Prostate gland (tissue), 2 donors: ENCODE results near the gene LUZP1. TPM values are rescaled to one million over a fixed set of nuclear protein-coding genes. Genes with fewer than 3 reads are reported as not detected.
"Not testable (repeated sequence)": the region's sequence is repeated elsewhere in the genome, so short reads cannot be mapped to it uniquely, and the experiment has no call there.

Experiments
- DNase-seq: peaks from one replicate; pipeline ENCODE4 v3.0.0-alpha.2; 2019; ENCODE audit warnings: low spot score
- H3K27ac ChIP-seq, 2 donors: fragments of 200-600 bp; sonication (generic); 2 replicates each; pipeline ENCODE4 v1.5.1; 2017 to 2019
- H3K27me3 ChIP-seq: fragments of 200-600 bp; sonication (generic); replicated peaks from 2 replicates; pipeline ENCODE4 v1.5.1; 2019; ENCODE audit not compliant: insufficient read depth
- H3K36me3 ChIP-seq, 2 donors: fragments of 200-600 bp; sonication (generic); 1 replicate in 1 of 2; 2 replicates in 1 of 2; pipeline versions ENCODE4 v1.5.1 to v1.8.1; 2017 to 2019
- H3K4me1 ChIP-seq: fragments of 200-600 bp; sonication (generic); replicated peaks from 2 replicates; pipeline ENCODE4 v1.5.1; 2019
- H3K4me3 ChIP-seq, 2 donors: fragments of 200-600 bp; sonication (generic); 2 replicates each; pipeline ENCODE4 v1.5.1; 2017 to 2019
- H3K9me3 ChIP-seq: fragments of 200-600 bp; sonication (generic); 2 replicates; pipeline ENCODE4 v1.5.1; 2017
- POLR2A ChIP-seq: fragments of 450-650 bp; IDR thresholded peaks from one replicate; pipeline ENCODE4 v1.6.1; 2016; ENCODE audit warnings: antibody characterized with exemption, mild to moderate bottlenecking
- POLR2AphosphoS5 ChIP-seq: sonication (generic); formaldehyde crosslinking; IDR thresholded peaks from one replicate; pipeline ENCODE4 v1.6.1; 2017; ENCODE audit warnings: antibody characterized with exemption
- WGBS: methylation state at CpG from one replicate; pipeline ENCODE4 v1.1.5; 2018; 5-methylcytosine and 5-hydroxymethylcytosine counted together
- intact Hi-C: fragments of 100-400 bp; cut with DNase I; formaldehyde crosslinking; loops from one replicate; pipeline ENCODE4 v1.14.2; 2022
- total RNA-seq, 2 donors: library from RNA; depleted of rRNA; stranded (reverse); fragments of >200 nt; gene quantifications; one replicate each; pipeline ENCODE4 v1.1.0, GENCODE V29; 2016
- TF ChIP-seq, protein P1 (sequence below), 4 experiments: fragments of 200-600 bp in 2 of 4; fragments of 450-650 bp in 2 of 4; sonication (generic) in 2 of 4; IDR thresholded peaks; 1 replicate in 3 of 4; 2 replicates in 1 of 4; pipeline ENCODE4 v1.5.1; 2016 to 2019; ENCODE audit warnings: antibody characterized with exemption in 4 of 4, mild to moderate bottlenecking in 2 of 4, moderate library complexity in 2 of 4

Gene LUZP1
- total RNA-seq, 2 donors from 2014 or later, result 16.9 to 17.5 TPM

DNA sequence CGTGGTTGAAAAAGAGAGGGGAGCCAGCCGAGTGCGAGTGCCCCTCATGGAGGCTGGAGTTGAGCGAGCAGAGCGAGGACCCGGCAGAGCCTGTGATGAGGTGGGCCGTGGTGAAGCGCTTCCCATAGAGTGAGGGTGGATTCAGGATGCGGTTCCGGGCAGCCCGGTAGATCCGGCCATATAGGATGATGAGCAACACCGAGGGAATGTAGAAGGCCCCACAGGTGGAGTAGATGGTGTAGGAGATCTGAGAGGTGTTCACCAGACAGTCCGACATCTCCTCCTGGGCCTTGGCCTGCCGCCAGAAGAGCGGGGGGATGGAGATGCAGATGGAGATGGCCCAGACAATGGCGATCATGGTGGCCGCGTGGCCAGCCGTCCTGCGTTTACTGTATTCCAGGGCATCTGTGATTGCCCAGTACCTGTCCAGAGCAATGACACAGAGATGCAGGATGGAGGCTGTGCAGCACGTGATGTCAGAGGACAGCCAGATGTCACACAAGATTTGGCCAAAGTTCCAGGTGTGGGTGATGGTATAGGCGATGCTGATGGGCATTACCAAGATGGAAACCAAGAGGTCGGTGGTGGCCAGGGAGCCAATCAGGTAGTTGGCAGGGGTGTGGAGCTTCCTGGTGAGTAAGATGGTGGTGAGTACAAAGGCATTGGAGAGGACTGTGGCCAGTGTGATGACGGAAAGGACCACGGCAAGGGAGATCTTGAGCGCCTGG, 24.9 kb upstream of the LUZP1 start:
- Histone ChIP-seq H3K4me3 (no peak overlapping the region), H3K27me3 (no peaks in the 10 kb centered on the region), H3K9me3 (no peaks in the 10 kb centered on the region), H3K36me3 (no peaks in the 10 kb centered on the region), H3K4me1 (no peaks in the 10 kb centered on the region), H3K27ac (no peak overlapping the region)
- intact Hi-C loops, result no loop called here
- TF ChIP-seq POLR2AphosphoS5 (no peak), POLR2A (no peak)
- TF ChIP-seq, protein P1, sequence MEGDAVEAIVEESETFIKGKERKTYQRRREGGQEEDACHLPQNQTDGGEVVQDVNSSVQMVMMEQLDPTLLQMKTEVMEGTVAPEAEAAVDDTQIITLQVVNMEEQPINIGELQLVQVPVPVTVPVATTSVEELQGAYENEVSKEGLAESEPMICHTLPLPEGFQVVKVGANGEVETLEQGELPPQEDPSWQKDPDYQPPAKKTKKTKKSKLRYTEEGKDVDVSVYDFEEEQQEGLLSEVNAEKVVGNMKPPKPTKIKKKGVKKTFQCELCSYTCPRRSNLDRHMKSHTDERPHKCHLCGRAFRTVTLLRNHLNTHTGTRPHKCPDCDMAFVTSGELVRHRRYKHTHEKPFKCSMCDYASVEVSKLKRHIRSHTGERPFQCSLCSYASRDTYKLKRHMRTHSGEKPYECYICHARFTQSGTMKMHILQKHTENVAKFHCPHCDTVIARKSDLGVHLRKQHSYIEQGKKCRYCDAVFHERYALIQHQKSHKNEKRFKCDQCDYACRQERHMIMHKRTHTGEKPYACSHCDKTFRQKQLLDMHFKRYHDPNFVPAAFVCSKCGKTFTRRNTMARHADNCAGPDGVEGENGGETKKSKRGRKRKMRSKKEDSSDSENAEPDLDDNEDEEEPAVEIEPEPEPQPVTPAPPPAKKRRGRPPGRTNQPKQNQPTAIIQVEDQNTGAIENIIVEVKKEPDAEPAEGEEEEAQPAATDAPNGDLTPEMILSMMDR (IDR thresholded peaks at IDR 0.05), result no peak
- no peak for DNase-seq
- 90% methylated on average over 27 of the region's 27 CpGs for WGBS

GRCh38 chr1:23191199-23191598, 22.5 kb upstream of the LUZP1 start:
- H3K27ac ChIP-seq, result no peak overlapping the region
- no peak overlapping the region for H3K4me3 ChIP-seq
- H3K9me3 ChIP-seq, result no peaks in the 10 kb centered on the region
- intact Hi-C loops, result no loop called here
- no peaks in the 10 kb centered on the region for H3K27me3 ChIP-seq
- no peaks in the 10 kb centered on the region for H3K36me3 ChIP-seq
- DNase-seq, result no peak
- 91% methylated on average over 3 of the region's 3 CpGs for WGBS
- no peaks in the 10 kb centered on the region for H3K4me1 ChIP-seq
- TF ChIP-seq POLR2AphosphoS5 (no peak), POLR2A (no peak)
- TF ChIP-seq, protein P1 (IDR thresholded peaks at IDR 0.05), result no peak

DNA sequence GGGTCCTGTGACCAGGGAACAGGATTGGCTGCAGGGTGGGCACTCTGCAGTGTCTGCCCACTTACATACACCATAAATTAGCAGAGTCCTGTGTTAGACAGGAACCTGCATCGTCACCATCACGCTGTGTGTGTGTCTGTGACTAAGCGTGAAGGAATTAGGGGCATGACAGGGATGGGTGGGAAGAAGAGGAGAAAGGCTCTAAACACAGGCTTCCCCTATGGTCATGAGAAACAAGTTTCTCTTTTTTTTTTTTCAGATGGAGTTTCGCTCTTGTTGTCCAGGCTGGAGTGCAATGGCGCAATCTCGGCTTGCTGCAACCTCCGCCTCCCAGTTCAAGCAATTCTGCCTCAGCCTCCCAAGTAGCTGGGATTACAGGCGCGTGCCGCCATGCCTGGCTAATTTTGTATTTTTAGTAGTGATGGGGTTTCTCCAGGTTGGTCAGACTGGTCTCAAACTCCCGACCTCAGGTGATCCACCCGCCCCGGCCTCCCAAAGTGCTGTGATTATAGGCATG, 20.3 kb upstream of the LUZP1 start:
- H3K4me1 ChIP-seq, H3K36me3 ChIP-seq, H3K27ac ChIP-seq, H3K27me3 ChIP-seq, H3K4me3 ChIP-seq, DNase-seq, H3K9me3 ChIP-seq: not testable (repeated sequence)
- WGBS, result 94% methylated on average over 13 of the region's 13 CpGs
- intact Hi-C loops, result loop anchor here (10.0 kb wide), 1 partner anchor 214 kb away; the partner anchor contains the start of gene LACTBL1

GRCh38 chr1:23188434-23188884, 19.8 kb upstream of the LUZP1 start:
- H3K4me3 ChIP-seq, result no peak overlapping the region
- no peaks in the 10 kb centered on the region for H3K9me3 ChIP-seq
- H3K4me1 ChIP-seq, result no peaks in the 10 kb centered on the region
- H3K27me3 ChIP-seq, result no peaks in the 10 kb centered on the region
- 38% methylated on average over 6 of the region's 6 CpGs for WGBS
- TF ChIP-seq, protein P1 (IDR thresholded peaks at IDR 0.05), result no peak
- TF ChIP-seq POLR2A (no peak), POLR2AphosphoS5 (no peak)
- intact Hi-C loops, result loop anchor here (10.0 kb wide), 1 partner anchor 214 kb away; the partner anchor contains the start of gene LACTBL1
- no peak overlapping the region for H3K27ac ChIP-seq
- H3K36me3 ChIP-seq, result no peaks in the 10 kb centered on the region
- no peak for DNase-seq

DNA sequence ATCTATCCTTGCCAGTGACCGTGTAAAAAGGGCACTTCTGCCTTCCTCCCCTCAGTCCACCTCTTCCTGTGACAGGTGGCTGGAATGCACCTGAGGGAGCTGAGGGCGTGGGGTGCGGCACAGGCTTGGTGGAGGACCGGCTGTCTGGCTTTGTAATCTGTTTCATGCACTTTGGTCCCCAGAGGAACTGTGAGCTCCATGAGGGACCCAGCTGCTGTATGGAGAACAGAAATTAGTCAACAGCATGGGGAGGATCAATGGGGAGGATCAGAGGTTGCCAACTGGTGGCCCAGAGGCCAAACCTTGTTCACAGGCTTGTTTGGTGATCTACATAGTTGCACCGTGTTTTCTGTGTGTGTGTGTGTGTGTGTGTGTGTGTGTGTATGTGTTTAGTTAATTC, 19.0 kb upstream of the LUZP1 start:
- H3K27ac ChIP-seq, result no peak overlapping the region
- DNase-seq, result no peak
- H3K27me3 ChIP-seq, result no peaks in the 10 kb centered on the region
- WGBS, result 68% methylated on average over 5 of the region's 5 CpGs
- no peaks in the 10 kb centered on the region for H3K36me3 ChIP-seq
- no peaks in the 10 kb centered on the region for H3K9me3 ChIP-seq
- H3K4me3 ChIP-seq, result no peak overlapping the region
- intact Hi-C loops, result loop anchor here (10.0 kb wide), 1 partner anchor 213 kb away; the partner anchor contains the start of gene LACTBL1
- TF ChIP-seq, protein P1 (IDR thresholded peaks at IDR 0.05), result no peak
- TF ChIP-seq POLR2A, result no peak
- TF ChIP-seq POLR2AphosphoS5, result no peak
- H3K4me1 ChIP-seq, result no peaks in the 10 kb centered on the region
